ENCODE results near the gene TUBA4B.

TUBA4B gene

GRCh38 chr2:219218732-219219701 is 34.0 kb upstream of the TUBA4B start, which contains the start of gene ABCB6 (continued):
- TF ChIP-seq ZIC2 (tag by site-specific recombination; IDR thresholded peaks at IDR 0.05) = peak; percentile 53

- CTCF ChIA-PET = interaction anchor here (0.6 to 2.6 kb wide), 3 partner anchors 14 to 75 kb away, joined by 3 to 9 read pairs (median 5); no protein-coding TSS in a partner anchor
- H3K36me3 ChIP-seq (ENCODE audit: control insufficient read depth in 2 of 2, insufficient read depth in 1 of 2, low read length in 2 of 2) = peaks cover 3 to 76% of the 10 kb centered on the region in 2 experiments
- POLR2A ChIA-PET = interaction anchor here (1.2 to 6.2 kb wide), 5 partner anchors 7 to 59 kb away, joined by 3 to 42 read pairs (median 6); partner anchors contain the start of genes ANKZF1, ATG9A, DNAJB2 and ZFAND2B
- H3K4me3 ChIP-seq (ENCODE audit: low read depth, low read length) = no peak overlapping the region
- H3K4me1 ChIP-seq (ENCODE audit: control insufficient read depth, insufficient read depth, low read length) = no peaks in the 10 kb centered on the region
- H3K9me3 ChIP-seq (ENCODE audit: control insufficient read depth, insufficient read depth, low read depth, low read length) = no peaks in the 10 kb centered on the region
- TF ChIP-seq ZFP69B (tag by site-specific recombination; IDR thresholded peaks at IDR 0.05) (no peak), ZNF394 (tag by site-specific recombination; IDR thresholded peaks at IDR 0.05; ENCODE audit: borderline replicate concordance) (no peak), SCRT1 (tag by site-specific recombination; IDR thresholded peaks at IDR 0.05; ENCODE audit: borderline replicate concordance) (no peak), ZFP41 (tag by site-specific recombination; IDR thresholded peaks at IDR 0.05; ENCODE audit: borderline replicate concordance) (no peak), GFI1B (tag by site-specific recombination; IDR thresholded peaks at IDR 0.05) (no peak), MZF1 (tag by site-specific recombination; IDR thresholded peaks at IDR 0.05; ENCODE audit: borderline replicate concordance) (no peak)
- H3K27ac ChIP-seq (ENCODE audit: extremely low read depth, low read depth, low read length) = no peak overlapping the region
Measured at GRCh38 chr2:219219784-219220532, 33.1 kb upstream of the TUBA4B start.

GRCh38 chr2:219220652-219221402 is 32.2 kb upstream of the TUBA4B start:
- Histone ChIP-seq H3K27ac (ENCODE audit: extremely low read depth, low read depth, low read length) (no peak overlapping the region), H3K4me3 (ENCODE audit: low read depth, low read length) (no peak overlapping the region), H3K9me3 (ENCODE audit: control insufficient read depth, insufficient read depth, low read depth, low read length) (no peaks in the 10 kb centered on the region), H3K4me1 (ENCODE audit: control insufficient read depth, insufficient read depth, low read length) (no peaks in the 10 kb centered on the region), H3K36me3 (ENCODE audit: control insufficient read depth in 2 of 2, insufficient read depth in 1 of 2, low read length in 2 of 2) (peaks cover 0 to 76% of the 10 kb centered on the region in 2 experiments)
- CTCF ChIA-PET = interaction anchor here (0.8 kb wide), 1 partner anchor 74 kb away, joined by 3 read pairs; no protein-coding TSS in a partner anchor
- POLR2A ChIA-PET = interaction anchor here (0.9 to 6.2 kb wide), 4 partner anchors 9 to 74 kb away, joined by 3 to 42 read pairs (median 4); partner anchors contain the start of genes ANKZF1, ATG9A, GLB1L and STK16
- TF ChIP-seq ZBTB48 (tag by site-specific recombination; IDR thresholded peaks at IDR 0.05) (peak; percentile 21; the same call in 1 of the 2 replicates), KLF7 (tag by site-specific recombination; IDR thresholded peaks at IDR 0.05; ENCODE audit: borderline replicate concordance) (no peak), PRDM1 (tag by site-specific recombination; IDR thresholded peaks at IDR 0.05) (no peak), KLF9 (tag by site-specific recombination; IDR thresholded peaks at IDR 0.05; ENCODE audit: low read depth) (no peak)

DNA sequence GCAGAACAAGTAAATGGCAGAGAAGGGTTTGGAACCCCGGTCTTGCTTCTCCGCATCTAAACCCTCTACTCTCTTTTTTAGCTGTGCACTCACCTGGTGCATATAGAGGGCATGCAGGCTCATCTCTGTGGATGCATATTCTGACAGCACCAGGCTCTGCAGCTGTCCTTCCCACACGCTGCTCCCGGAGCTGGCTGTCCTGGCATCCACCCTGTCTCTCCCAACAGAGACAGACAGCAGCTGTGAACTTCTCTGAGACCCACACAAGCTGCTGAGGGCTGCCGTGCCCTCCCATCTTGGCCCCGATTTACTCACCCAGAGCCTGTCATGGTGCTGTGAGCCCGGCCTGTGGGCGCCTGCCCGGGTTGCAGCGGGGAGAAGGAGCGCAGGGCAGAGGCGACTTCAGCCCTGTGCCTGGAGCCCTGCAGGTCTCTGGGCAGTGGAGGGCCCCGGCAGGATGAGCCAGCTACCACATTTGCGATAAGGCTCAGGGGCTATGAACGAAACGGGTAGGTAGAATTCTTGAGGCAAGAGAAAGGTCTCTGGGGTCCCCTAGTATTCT is 31.0 kb upstream of the TUBA4B start:
- no peaks in the 10 kb centered on the region for H3K4me1 ChIP-seq (ENCODE audit: control insufficient read depth, insufficient read depth, low read length)
- H3K36me3 ChIP-seq (ENCODE audit: control insufficient read depth in 2 of 2, insufficient read depth in 1 of 2, low read length in 2 of 2) = peaks cover 7 to 77% of the 10 kb centered on the region in 2 experiments
- TF ChIP-seq ZNF843 (tag by site-specific recombination; IDR thresholded peaks at IDR 0.05) (no peak), SETDB1 (IDR thresholded peaks at IDR 0.05; ENCODE audit: insufficient read length, low read length) (no peak), ZNF596 (tag by site-specific recombination; IDR thresholded peaks at IDR 0.05) (no peak), MEIS1 (CRISPR knock-in tag; IDR thresholded peaks at IDR 0.05; ENCODE audit: borderline replicate concordance) (no peak), SP2 (tag by site-specific recombination; IDR thresholded peaks at IDR 0.05) (no peak), ZFP41 (tag by site-specific recombination; IDR thresholded peaks at IDR 0.05; ENCODE audit: borderline replicate concordance) (no peak), ZNF629 (tag by site-specific recombination; IDR thresholded peaks at IDR 0.05) (no peak), ZNF549 (tag by site-specific recombination; IDR thresholded peaks at IDR 0.05) (no peak), ZNF211 (tag by site-specific recombination; IDR thresholded peaks at IDR 0.05; ENCODE audit: low read depth) (no peak)
- TF ChIP-seq, protein P1, sequence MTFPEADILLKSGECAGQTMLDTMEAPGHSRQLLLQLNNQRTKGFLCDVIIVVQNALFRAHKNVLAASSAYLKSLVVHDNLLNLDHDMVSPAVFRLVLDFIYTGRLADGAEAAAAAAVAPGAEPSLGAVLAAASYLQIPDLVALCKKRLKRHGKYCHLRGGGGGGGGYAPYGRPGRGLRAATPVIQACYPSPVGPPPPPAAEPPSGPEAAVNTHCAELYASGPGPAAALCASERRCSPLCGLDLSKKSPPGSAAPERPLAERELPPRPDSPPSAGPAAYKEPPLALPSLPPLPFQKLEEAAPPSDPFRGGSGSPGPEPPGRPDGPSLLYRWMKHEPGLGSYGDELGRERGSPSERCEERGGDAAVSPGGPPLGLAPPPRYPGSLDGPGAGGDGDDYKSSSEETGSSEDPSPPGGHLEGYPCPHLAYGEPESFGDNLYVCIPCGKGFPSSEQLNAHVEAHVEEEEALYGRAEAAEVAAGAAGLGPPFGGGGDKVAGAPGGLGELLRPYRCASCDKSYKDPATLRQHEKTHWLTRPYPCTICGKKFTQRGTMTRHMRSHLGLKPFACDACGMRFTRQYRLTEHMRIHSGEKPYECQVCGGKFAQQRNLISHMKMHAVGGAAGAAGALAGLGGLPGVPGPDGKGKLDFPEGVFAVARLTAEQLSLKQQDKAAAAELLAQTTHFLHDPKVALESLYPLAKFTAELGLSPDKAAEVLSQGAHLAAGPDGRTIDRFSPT (tag by site-specific recombination; IDR thresholded peaks at IDR 0.05) = no peak

More for the DNA sequence above, 31.0 kb upstream of the TUBA4B start:
- H3K4me3 ChIP-seq (ENCODE audit: low read depth, low read length) = no peak overlapping the region
- ChIA-PET POLR2A (interaction anchor here (1.4 to 6.2 kb wide), 2 partner anchors 16 to 23 kb away, joined by 4 to 42 read pairs; partner anchors contain the start of genes GLB1L, STK16 and ZFAND2B), CTCF (interaction anchor here (0.6 to 1.2 kb wide), 2 partner anchors 11 to 278 kb away, joined by 3 to 5 read pairs; no protein-coding TSS in a partner anchor)
- no peaks in the 10 kb centered on the region for H3K9me3 ChIP-seq (ENCODE audit: control insufficient read depth, insufficient read depth, low read depth, low read length)
- H3K27ac ChIP-seq (ENCODE audit: extremely low read depth, low read depth, low read length) = no peak overlapping the region

All from HEK293 (cell line).